Measurements from ENCODE around the gene PAGE2B.
"Not testable (repeated sequence)": the region's sequence is repeated elsewhere in the genome, so short reads cannot be mapped to it uniquely, and the experiment has no call there.

Gene PAGE2B, protein sequence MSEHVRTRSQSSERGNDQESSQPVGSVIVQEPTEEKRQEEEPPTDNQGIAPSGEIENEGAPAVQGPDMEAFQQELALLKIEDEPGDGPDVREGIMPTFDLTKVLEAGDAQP

DNA sequence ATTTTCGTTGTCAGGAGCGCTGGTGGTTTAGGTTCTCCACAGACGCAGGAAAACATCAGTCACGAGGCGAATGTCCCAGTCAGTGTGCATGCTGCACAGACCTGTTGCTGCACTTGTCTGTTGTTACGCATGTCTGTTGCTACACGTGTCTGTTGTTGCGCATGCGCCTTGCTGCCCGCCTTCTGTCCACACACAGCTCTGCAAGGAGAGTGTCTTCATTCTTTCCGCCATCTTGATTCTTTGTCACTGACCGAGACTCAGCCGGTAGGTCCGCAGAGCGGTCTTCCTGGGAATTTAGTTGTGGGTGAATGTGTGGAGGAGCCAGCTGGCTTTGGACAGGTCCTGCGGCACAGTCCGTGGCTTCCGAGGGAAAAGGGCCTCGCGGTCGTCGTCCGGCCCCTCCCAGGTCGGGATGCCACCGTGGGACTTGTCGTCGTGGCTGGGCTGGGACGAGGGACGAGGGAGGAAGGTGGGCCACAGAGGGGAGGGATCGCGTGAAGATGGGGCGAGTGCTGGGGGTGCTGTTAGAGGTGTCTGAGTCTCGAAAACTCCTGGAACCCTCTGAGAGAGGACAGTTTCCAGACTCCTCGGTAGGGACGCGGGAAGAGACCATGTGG is at the start of gene PAGE2B:
TSS of gene PAGE2B (plus strand) at position 180 of the 617 bp plus-strand sequence. CDS start 1,012 bp downstream, outside the sequence.
- no peak for DNase-seq (ENCODE audit: low read depth in 1 of 2, low spot score in 1 of 2)

DNA sequence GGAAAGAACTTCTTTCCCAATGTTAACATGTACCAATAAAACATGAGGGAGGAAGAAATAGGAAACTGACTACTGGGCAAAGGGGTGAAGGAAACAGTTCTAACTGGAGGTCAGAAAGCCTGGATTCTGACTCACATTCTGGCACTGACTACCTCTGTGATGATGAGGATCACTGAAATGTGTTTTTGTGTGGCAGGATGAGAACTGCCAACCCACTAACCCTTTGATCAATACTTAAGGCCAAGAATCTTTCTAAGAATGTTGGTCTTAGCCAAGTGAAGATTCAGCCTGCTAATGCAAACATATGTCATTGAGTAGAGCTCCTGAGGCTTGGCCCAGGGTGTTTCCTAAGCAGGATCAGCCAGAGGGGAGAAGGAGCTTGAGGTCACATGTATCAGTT is 48.7 kb upstream of the PAGE2B start:
- no peak for DNase-seq (ENCODE audit: low read depth in 1 of 2, low spot score in 1 of 2)

DNA sequence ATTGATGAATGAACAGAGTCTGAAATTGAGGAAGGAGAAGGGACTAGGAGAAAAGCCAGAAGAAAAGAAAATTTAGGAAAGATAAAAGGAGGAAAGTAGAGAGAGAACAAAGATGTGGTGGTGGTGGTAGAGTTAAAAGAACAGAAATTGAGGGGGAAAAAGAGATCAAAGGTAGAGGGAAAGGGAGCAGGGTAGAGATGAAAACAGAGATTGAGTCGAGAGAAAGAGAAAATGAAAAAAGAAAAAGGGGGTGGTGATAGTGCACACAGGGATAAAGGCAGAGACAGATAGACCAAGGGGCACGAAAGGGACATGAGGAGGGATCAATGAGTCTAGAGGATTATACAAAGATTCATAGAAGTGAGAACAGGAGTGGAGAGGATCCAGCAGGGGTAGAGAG is 48.0 kb upstream of the PAGE2B start:
- DNase-seq (ENCODE audit: low read depth in 1 of 2, low spot score in 1 of 2) = no peak

DNA sequence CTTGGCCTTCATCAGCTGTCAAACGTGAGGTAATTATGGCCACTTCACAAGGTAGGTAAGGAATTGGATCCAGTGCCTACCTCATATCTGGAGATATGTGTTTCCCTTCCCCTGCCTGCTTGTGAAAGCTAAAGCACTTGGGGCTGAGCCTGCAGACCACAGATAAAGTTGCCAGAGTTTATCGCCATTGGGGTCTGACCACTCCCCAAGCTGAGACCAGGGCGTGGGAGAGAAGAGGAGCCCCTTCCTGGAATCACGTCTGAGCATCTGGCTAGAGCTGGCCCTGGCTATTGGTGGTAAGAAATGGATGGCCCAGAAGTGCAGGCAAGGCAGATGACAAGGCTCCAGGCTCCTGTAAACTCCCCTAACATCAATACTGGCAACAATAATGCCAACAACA is 46.8 kb upstream of the PAGE2B start:
- DNase-seq (ENCODE audit: low read depth in 1 of 2, low spot score in 1 of 2) = no peak

DNA sequence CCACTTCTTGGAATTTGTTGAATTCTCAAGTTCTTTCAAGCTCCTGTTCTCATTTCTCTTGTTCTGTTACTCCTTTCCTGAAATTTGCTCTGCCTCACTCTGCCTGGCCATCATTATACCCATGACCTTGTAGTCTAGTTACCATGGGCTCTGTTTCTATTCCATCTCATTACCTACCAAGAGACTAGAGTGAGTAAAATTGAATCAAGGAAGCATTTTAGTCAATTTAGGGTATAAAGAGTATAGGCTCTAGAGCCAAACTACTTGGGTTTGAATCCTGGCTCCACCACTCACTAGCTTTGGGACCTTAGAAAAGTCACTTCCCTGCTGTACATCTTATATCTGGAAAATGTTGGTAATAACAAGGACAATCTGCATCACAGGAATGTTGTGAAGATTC is 46.2 kb upstream of the PAGE2B start:
- DNase-seq (ENCODE audit: low read depth in 1 of 2, low spot score in 1 of 2) = no peak

DNA sequence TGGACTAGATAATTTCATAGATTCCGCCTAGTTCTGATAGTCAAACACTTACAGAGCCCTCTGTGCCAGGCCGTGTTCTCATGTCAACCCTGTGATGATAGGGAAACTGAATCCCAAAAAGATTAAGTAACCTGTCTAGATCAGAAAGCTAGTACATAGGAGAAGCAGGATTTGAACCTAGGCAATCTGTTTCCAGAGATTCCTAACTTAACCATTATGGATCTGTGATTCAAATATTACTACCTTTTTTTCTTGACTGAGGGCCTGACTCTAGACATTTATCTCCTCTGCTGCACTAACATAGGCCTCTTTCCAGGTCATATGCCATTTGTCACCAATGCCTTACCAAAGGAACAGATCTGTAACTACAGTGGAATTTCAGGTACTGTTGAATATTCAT is 45.5 kb upstream of the PAGE2B start:
- DNase-seq (ENCODE audit: low read depth in 1 of 2, low spot score in 1 of 2) = no peak

DNA sequence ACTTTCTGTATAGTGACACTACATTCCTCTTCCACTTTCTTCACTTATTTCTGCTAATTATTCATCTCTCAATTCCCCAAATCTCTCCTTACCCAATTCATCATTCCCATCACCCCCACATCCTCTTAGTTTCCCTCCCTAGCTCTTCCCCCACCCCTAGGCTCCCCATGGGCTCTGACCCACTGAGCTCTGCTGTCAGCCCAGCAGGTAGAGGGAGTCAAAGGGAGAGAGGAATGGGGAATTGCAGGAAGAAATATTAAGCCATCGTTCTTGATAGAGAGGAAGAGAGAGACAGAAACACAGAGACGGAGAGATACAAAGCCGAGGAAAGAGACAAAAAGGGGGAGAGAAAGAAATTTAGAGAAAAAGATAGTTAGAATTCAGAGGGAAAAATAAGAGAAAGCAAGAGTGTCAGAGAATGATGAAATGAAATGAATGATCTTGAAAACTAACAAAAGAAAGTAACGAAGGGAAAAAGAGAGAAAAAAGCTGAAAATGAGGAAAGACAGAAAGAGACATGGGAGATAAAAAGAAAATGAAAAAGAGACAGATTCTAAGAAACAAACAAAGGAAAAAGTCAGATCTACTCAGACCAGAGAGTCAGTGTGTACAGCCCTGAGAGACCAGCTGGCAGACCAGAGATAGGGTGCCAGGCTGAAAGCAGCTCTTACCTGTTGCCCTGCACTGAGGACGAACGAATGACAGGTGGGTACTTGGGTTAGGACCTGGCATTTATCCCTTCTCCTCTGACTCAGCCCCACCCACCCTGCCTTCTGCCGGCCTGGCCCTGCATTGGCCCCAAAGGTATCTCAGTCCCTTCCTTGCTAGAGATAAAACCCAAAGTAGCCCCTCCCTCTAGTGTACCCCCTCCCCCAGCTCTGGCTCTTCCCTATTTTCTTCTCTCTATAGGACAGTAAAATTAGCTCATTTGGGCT is 44.3 kb upstream of the PAGE2B start, which contains the start of gene ALAS2:
TSS of gene ALAS2 (minus strand) at position 707 of the 935 bp plus-strand sequence. CDS start 4,977 bp downstream, outside the sequence.
- DNase-seq (ENCODE audit: low read depth in 1 of 2, low spot score in 1 of 2) = no peak

DNA sequence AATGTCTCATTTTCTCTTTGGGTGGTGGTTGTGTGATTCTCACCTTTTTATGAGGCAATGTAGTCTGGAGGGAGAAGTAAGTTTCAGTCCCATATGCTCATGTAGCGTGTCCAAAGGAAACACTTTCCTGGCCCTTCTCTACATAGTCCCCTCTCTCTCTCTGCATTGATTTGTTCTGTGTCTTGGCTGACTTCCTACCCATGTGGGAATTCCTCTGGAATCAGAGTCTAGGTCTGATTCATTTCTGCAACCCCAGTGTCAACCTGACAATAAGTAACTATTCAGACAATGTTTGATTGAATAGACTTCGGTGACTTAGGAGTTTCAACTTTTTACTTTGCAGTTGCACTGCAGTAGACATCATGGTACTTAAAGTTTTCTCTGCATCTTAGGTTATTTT is 41.4 kb upstream of the PAGE2B start:
- no peak for DNase-seq (ENCODE audit: low read depth in 1 of 2, low spot score in 1 of 2)

DNA sequence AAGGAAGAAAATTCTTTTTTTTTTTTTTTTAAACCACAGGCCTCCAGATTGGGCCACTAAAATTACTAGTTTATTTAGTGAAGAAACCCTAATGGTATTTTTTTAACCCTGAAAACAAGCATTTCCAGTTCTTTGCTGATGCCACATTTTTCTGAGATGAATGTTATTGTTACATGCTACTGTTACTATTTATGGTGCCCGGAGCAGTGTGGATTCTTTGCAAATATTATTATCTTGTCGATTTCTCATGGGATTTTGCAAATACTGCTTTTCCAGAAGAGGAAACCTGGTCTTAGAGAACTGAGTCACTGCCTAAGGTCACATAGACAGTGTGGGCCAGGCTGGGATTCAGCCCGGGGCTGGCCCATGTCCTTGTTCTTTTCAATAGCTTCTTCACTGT is 35.4 kb upstream of the PAGE2B start:
- no peak for DNase-seq (ENCODE audit: low read depth in 1 of 2, low spot score in 1 of 2)

DNA sequence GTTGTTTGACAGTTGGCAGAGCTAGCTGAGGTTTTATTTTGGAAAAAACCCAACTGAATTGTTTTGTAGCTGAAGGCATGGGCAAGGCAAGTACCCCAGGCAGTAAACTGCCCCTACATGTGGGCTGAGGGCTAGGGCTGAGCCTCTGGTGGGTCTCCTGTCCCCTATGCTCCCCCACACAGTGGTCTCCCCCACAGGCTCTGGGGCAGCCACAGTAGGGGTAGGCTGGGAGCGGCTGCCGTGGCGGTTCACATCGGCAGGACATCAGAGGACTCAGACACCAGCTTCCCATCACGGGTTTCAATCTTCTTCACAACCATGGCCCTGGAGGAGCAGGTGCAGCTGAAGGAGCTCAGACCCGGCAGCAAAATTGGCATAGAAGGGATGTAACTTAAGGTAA is 33.3 kb upstream of the PAGE2B start:
- DNase-seq (ENCODE audit: low read depth in 1 of 2, low spot score in 1 of 2) = no peak

DNA sequence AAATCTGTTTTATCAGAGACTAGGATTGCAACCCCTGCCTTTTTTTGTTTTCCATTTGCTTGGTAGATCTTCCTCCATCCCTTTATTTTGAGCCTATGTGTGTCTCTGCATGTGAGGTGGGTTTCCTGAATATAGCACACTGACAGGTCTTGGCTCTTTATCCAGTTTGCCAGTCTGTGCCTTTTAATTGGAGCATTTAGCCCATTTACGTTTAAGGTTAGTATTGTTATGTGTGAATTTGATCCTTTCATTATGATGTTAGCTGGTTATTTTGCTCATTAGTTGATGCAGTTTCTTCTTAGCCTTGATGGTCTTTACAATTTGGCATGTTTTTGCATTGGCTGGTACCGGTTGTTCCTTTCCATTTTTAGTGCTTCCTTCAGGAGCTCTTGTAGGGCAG is 24.2 kb upstream of the PAGE2B start:
- not testable (repeated sequence) for DNase-seq (ENCODE audit: low read depth in 1 of 2, low spot score in 1 of 2)

DNA sequence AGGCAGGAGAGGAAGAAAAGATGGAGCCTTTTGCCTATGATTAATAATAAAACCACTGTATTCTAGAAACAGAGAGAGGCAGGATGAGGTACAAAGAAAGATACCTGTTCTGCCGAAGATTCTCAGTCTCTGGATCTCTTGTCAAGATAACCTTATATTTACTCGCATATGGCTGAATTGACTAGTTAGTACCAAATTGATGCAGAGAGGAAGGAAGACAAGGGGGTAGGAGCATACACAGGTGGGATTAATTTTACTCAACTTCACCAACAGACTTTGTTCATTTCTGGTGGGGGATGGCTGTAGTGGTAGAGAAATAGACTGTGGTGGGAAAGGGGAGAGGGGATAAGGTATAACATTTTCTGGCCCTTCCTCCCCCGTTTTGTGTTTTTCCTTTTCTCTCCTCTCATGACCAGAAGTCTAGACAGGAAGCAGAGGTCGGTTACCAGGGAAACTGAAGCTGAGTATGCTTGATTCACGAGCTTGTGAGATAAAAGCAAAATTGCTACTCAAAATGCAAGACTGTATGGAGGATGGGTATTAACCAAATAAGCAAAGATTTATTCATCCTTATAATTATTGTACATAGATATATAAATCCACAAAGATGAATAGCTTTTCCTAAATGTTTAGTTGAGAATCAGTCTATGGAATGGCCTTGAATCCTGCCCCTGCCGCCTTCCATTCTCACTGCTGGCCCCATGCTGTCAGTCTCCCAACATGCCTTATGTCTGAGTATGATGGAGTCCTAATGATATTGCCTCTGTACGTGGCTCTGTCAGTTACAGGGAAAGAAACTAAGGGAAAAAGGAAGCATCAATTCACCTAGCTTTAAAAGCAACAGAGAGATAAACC is 17.8 kb upstream of the PAGE2B start:
- no peak for DNase-seq (ENCODE audit: low read depth in 1 of 2, low spot score in 1 of 2)

DNA sequence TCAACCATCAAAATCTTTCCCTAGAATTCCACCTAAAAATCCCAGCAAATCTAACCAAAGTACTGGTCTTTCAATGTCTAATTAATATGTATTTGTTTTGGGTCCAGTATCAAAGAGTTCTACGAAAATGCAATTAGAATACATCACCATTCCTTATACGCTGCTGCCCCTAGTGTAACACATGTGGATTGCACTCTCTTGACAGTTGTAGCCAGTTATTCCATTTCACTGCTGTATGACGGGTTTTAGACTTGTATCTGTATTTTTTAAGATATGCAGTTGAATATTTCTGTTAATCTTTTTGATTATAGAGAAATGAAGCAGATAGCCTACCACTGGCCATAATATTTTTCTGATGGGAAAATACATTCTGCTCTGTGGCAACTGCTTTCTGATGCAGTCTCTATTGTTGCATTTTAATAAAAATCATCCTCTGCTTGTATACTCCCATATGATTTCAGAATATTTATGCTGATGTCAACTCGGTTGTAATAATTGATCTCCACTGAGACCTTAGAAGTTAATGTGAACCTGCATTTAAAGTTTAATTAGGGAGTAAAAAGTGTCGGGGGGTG is 17.1 kb upstream of the PAGE2B start:
- no peak for DNase-seq (ENCODE audit: low read depth in 1 of 2, low spot score in 1 of 2)

DNA sequence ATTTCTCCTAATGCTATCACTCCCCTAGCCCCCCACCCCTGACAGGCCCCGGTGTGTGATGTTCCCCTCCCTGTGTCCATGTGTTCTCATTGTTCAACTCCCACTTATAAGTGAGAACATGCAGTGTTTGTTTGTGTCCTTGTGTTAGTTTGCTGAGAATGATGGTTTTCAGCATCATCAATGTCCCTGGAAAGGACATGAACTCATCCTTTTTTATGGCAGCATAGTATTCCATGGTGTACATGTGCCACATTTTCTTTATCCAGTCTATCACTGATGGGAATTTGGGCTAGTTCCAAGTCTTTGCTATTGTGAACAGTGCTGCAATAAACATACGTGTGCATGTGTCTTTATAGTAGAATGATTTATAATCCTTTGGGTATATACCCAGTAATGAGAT is 7.7 kb upstream of the PAGE2B start:
- not testable (repeated sequence) for DNase-seq (ENCODE audit: low read depth in 1 of 2, low spot score in 1 of 2)

DNA sequence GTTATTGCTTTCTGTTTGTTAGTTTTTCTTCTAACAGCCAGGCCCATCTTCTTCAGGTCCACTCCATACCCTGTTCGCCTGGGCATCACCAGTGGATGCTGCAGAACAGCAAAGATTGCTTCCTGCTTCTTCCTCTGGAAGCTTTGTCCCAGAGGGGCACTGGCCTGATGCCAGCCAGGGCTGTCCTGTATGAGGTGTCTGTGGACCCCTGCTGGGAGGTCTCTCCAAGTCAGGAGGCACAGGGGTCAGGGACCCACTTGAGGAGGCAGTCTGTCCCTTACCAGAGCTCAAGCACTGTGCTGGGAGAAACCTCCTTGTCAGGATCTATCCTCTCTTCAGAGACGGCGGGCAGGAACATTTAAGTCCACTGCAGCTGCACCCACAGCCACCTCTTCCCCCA is 2.5 kb upstream of the PAGE2B start:
- no peak for DNase-seq (ENCODE audit: low read depth in 1 of 2, low spot score in 1 of 2)

DNA sequence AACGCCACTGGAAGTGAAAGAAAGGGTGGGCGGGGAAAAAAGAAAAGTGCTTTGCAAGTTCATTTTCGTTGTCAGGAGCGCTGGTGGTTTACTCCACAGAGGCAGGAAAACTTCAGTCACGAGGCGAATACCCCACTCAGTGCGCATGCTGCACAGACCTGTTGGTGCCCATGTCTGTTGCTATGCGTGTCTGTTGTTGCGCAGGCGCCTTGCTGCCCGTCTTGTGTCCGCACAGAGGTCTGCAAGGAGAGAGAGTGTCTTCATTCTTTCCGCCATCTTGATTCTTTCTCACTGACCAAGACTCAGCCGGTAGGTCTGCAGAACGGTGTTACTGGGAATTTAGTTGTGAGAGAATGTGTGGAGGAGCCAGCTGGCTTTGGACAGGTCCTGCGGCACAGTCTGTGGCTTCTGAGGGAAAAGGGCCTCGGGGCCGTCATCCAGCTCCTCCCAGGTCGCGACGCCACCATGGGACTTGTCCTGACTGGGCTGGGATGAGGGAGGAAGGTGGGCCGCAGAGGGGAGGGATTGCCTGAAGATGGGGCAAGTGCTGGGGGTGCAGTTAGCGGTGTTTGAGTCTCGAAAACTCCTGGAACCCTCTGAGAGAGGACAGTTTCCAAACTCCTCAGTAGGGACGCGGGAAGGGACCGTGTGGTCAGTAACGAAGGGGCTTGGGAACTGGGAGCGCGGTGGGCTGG is 14.1 kb downstream of the PAGE2B start, which contains the start of gene PAGE2:
TSS of gene PAGE2 (plus strand) at position 224 of the 695 bp plus-strand sequence. CDS start 1,003 bp downstream, outside the sequence.
- DNase-seq (ENCODE audit: low read depth in 1 of 2, low spot score in 1 of 2) = no peak

DNA sequence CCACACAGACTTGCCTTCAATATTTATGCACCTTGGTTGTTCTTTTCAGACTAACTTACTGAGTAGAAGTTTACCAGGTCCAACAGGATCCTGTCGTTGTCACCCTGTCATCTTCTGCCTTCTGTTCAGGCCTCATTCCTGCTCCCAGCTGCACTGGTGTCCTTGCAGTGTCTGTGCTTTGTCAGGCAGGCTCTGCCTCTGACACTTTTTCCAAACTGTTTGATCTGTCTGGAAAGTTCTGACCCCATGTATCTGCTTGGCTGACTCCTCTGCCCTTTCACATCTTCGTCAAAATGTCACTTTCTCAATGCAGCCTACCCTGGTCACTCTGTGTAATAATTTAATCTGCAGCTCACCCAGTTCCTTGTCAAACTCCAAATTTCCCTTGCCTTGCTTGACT is 23.9 kb downstream of the PAGE2B start:
- no peak for DNase-seq (ENCODE audit: low read depth in 1 of 2, low spot score in 1 of 2)

DNA sequence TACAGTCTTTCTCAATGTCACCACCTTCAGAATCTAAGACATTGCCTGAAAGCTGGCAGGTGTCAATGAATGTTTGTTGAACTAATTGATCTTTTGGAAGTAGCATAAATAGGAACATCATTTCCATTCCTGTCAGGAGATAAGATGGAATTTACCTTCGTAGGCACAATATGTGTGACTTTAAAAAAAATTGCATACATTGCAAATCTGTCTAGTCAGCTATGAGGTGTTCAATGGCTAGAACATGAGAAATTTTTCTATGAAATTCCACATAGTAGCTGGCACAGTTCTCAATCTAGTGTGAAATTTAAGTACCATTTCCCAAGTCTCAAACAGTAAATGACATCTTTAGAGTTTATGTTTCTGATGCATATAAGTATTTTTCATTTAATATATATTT is 24.3 kb downstream of the PAGE2B start:
- no peak for DNase-seq (ENCODE audit: low read depth in 1 of 2, low spot score in 1 of 2)

DNA sequence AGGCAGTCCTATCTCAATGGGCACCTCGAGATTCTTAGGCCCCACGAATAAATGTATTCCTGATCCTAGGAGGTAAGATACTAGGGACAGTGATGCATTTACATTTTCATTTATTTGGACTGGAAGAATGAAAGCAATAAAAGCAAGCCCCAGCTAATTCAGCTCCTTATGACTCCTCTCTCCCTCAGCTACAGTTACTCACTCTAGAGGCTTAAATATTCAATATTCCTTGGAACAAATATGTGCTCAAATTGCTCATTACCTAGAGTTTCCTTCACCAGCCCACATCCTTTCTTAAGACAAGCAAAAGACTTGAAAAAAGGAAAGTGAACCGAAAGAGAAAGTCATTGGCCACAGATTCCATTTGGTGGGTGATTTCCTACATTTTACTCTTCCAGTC is 27.9 kb downstream of the PAGE2B start:
- DNase-seq (ENCODE audit: low read depth in 1 of 2, low spot score in 1 of 2) = no peak

DNA sequence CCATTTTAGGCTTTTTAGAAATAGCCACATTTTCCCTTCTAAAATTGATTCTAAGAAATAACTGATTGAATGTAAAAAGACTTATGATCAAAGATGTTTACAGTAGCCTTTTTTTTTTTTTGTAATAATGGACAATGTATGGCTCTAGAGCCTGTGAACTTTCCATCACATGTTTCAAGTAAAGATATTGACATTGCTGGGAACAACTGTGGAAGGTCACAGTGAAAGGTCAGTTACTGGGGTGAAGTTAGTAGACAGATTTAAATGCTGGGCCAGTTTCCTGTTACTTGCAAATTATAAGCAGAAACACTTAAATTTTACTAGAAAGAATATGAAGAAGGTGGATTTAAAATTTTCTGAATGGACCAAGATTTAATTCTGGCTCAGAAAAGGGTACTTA is 32.4 kb downstream of the PAGE2B start:
- no peak for DNase-seq (ENCODE audit: low read depth in 1 of 2, low spot score in 1 of 2)

Data from activated T-helper 1 cell treated with anti-CD3 and anti-CD28 coated beads, Interleukin-2, amount 50 U/mL, for 16 hours (primary cell).